ENCODE data around the gene SLC16A8. TPM values are rescaled to one million over a fixed set of nuclear protein-coding genes. Genes with fewer than 3 reads are reported as not detected.

Gene SLC16A8
- total RNA-seq, 4 donors from 2014 or later, result 1.4 TPM; not detected in 3

- intact Hi-C loops (cut with DNase I; ENCODE audit: low total_unique reads), result no loop called here
- H3K4me1 ChIP-seq, result no peaks in the 10 kb centered on the region
- no peak for TF ChIP-seq POLR2A (IDR thresholded peaks at IDR 0.05)
- TF ChIP-seq CTCF (IDR thresholded peaks at IDR 0.05), result no peak
- no peaks in the 10 kb centered on the region for H3K36me3 ChIP-seq
- no peaks in the 10 kb centered on the region for H3K27me3 ChIP-seq
- no peak for DNase-seq
- H3K27ac ChIP-seq, result no peak overlapping the region
- no peak overlapping the region for H3K4me3 ChIP-seq
- H3K9me3 ChIP-seq, result no peaks in the 10 kb centered on the region
Measured at GRCh38 chr22:38028344-38029130, 55.4 kb downstream of the SLC16A8 start.

Other genes starting within 250 kb of the SLC16A8 start
- 10 to 100 TPM in 3 of 4 donors, 1 to 10 TPM in 1; 8.5 to 37.7 (median 20.5) TPM for gene ANKRD54, start 239.8 kb downstream of the SLC16A8 start, total RNA-seq
- gene EIF3L, start 234.8 kb downstream of the SLC16A8 start, total RNA-seq, result 100 to 1,000 TPM; 290 to 559 (median 413) TPM
- gene MICALL1, start 177.9 kb downstream of the SLC16A8 start, total RNA-seq, result 10 to 100 TPM in 3 of 4 donors, 1 to 10 TPM in 1; 7.4 to 96.6 (median 46.6) TPM
- under 1 TPM in 2 of 4 donors, not detected in 2; 0.40 to 0.76 TPM for gene C22orf23, start 130.6 kb downstream of the SLC16A8 start, total RNA-seq
- 10 to 100 TPM; 31.5 to 63.8 (median 43.3) TPM for gene POLR2F, start 130.5 kb downstream of the SLC16A8 start, total RNA-seq
- 1 to 10 TPM in 2 of 4 donors, not detected in 2; 2.3 to 3.8 TPM for gene SOX10, start 99.6 kb downstream of the SLC16A8 start, total RNA-seq
- gene PICK1, start 26.8 kb downstream of the SLC16A8 start, total RNA-seq, result 10 to 100 TPM in 3 of 4 donors, 1 to 10 TPM in 1; 2.9 to 38.7 (median 29.2) TPM
- 1 to 10 TPM in 1 of 4 donors, under 1 TPM in 1, not detected in 2; 0.59 to 1.7 TPM for gene BAIAP2L2, start 26.5 kb upstream of the SLC16A8 start, total RNA-seq
- gene PLA2G6, start 97.6 kb upstream of the SLC16A8 start, total RNA-seq, result 10 to 100 TPM in 3 of 4 donors, 1 to 10 TPM in 1; 8.7 to 50.9 (median 34.5) TPM
- 100 to 1,000 TPM in 1 of 4 donors, 10 to 100 TPM in 3; 10.1 to 180 (median 44.0) TPM for gene MAFF, start 117.8 kb upstream of the SLC16A8 start, total RNA-seq
- 10 to 100 TPM; 31.7 to 70.4 (median 50.7) TPM for gene TMEM184B, start 188.8 kb upstream of the SLC16A8 start, total RNA-seq
- gene CSNK1E, start 233.2 kb upstream of the SLC16A8 start, total RNA-seq, result 100 to 1,000 TPM in 2 of 4 donors, 10 to 100 TPM in 2; 22.1 to 171 (median 100) TPM

Data from uterus (tissue), 4 donors.